ENCODE measurements around the gene PRKG1.

PRKG1 gene

GRCh38 chr10:51524041-51524440, 449.8 kb downstream of the PRKG1 start:
- Histone ChIP-seq H3K4me1 (ENCODE audit: insufficient read depth, low read length) (peaks cover 23% of the 10 kb centered on the region; the same call in 1 of the 2 replicates), H3K9me3 (ENCODE audit: insufficient read depth, low read depth, low read length) (no peaks in the 10 kb centered on the region), H3K9ac (ENCODE audit: low read depth, low read length) (no peak overlapping the region), H3K27me3 (ENCODE audit: insufficient read depth, low read length) (no peaks in the 10 kb centered on the region), H3K4me3 (ENCODE audit: low read length) (no peak overlapping the region), H3K27ac (ENCODE audit: low read depth, low read length) (no peak overlapping the region), H3K36me3 (ENCODE audit: insufficient read depth, low read length) (no peaks in the 10 kb centered on the region)
- WGBS, result 87% methylated on average over 1 of the region's 1 CpG

GRCh38 chr10:51527522-51528219, 453.4 kb downstream of the PRKG1 start:
- Histone ChIP-seq H3K9me3 (ENCODE audit: insufficient read depth, low read depth, low read length) (no peaks in the 10 kb centered on the region), H3K27ac (ENCODE audit: low read depth, low read length) (no peak overlapping the region; the same call in 1 of the 2 replicates), H3K27me3 (ENCODE audit: insufficient read depth, low read length) (no peaks in the 10 kb centered on the region), H3K9ac (ENCODE audit: low read depth, low read length) (no peak overlapping the region), H3K36me3 (ENCODE audit: insufficient read depth, low read length) (no peaks in the 10 kb centered on the region), H3K4me3 (ENCODE audit: low read length) (no peak overlapping the region), H3K4me1 (ENCODE audit: insufficient read depth, low read length) (peaks cover 26% of the 10 kb centered on the region; the same call in 1 of the 2 replicates)
- 87% methylated on average over 10 of the region's 11 CpGs for WGBS

GRCh38 chr10:51528527-51528926, 454.2 kb downstream of the PRKG1 start:
- H3K4me1 ChIP-seq (ENCODE audit: insufficient read depth, low read length), result peaks cover 26% of the 10 kb centered on the region; the same call in 1 of the 2 replicates
- WGBS, result 61% methylated on average over 2 of the region's 2 CpGs
- no peak overlapping the region for H3K27ac ChIP-seq (ENCODE audit: low read depth, low read length)
- no peaks in the 10 kb centered on the region for H3K36me3 ChIP-seq (ENCODE audit: insufficient read depth, low read length)
- H3K9ac ChIP-seq (ENCODE audit: low read depth, low read length), result no peak overlapping the region
- H3K27me3 ChIP-seq (ENCODE audit: insufficient read depth, low read length), result no peaks in the 10 kb centered on the region
- H3K9me3 ChIP-seq (ENCODE audit: insufficient read depth, low read depth, low read length), result no peaks in the 10 kb centered on the region
- no peak overlapping the region for H3K4me3 ChIP-seq (ENCODE audit: low read length)

- H3K27ac ChIP-seq (ENCODE audit: low read depth, low read length), result no peak overlapping the region
- no peaks in the 10 kb centered on the region for H3K27me3 ChIP-seq (ENCODE audit: insufficient read depth, low read length)
- no peak overlapping the region for H3K4me3 ChIP-seq (ENCODE audit: low read length)
- H3K9ac ChIP-seq (ENCODE audit: low read depth, low read length), result no peak overlapping the region
- no peaks in the 10 kb centered on the region for H3K9me3 ChIP-seq (ENCODE audit: insufficient read depth, low read depth, low read length)
- H3K4me1 ChIP-seq (ENCODE audit: insufficient read depth, low read length), result peaks cover 26% of the 10 kb centered on the region; the same call in 1 of the 2 replicates
- WGBS, result 97% methylated on average over 3 of the region's 4 CpGs
- H3K36me3 ChIP-seq (ENCODE audit: insufficient read depth, low read length), result no peaks in the 10 kb centered on the region
These were observed 456.3 kb downstream of the PRKG1 start for GRCh38 chr10:51530541-51530940.

GRCh38 chr10:51532044-51532443, 457.8 kb downstream of the PRKG1 start:
- no peaks in the 10 kb centered on the region for H3K27me3 ChIP-seq (ENCODE audit: insufficient read depth, low read length)
- H3K36me3 ChIP-seq (ENCODE audit: insufficient read depth, low read length), result no peaks in the 10 kb centered on the region
- no peaks in the 10 kb centered on the region for H3K9me3 ChIP-seq (ENCODE audit: insufficient read depth, low read depth, low read length)
- 96% methylated on average over 2 of the region's 4 CpGs for WGBS
- peaks cover 21% of the 10 kb centered on the region; the same call in 1 of the 2 replicates for H3K4me1 ChIP-seq (ENCODE audit: insufficient read depth, low read length)
- H3K4me3 ChIP-seq (ENCODE audit: low read length), result no peak overlapping the region
- no peak overlapping the region for H3K27ac ChIP-seq (ENCODE audit: low read depth, low read length)
- no peak overlapping the region for H3K9ac ChIP-seq (ENCODE audit: low read depth, low read length)

- Histone ChIP-seq H3K9ac (ENCODE audit: low read depth, low read length) (no peak overlapping the region), H3K36me3 (ENCODE audit: insufficient read depth, low read length) (no peaks in the 10 kb centered on the region), H3K27ac (ENCODE audit: low read depth, low read length) (no peak overlapping the region), H3K4me1 (ENCODE audit: insufficient read depth, low read length) (no peaks in the 10 kb centered on the region), H3K4me3 (ENCODE audit: low read length) (no peak overlapping the region), H3K9me3 (ENCODE audit: insufficient read depth, low read depth, low read length) (no peaks in the 10 kb centered on the region), H3K27me3 (ENCODE audit: insufficient read depth, low read length) (no peaks in the 10 kb centered on the region)
- 90% methylated on average over 5 of the region's 5 CpGs for WGBS
These were observed 468.6 kb downstream of the PRKG1 start for GRCh38 chr10:51542853-51543252.

GRCh38 chr10:51544933-51545332, 470.6 kb downstream of the PRKG1 start:
- H3K36me3 ChIP-seq (ENCODE audit: insufficient read depth, low read length), result no peaks in the 10 kb centered on the region
- no peaks in the 10 kb centered on the region for H3K4me1 ChIP-seq (ENCODE audit: insufficient read depth, low read length)
- WGBS, result 84% methylated on average over 1 of the region's 1 CpG
- H3K9ac ChIP-seq (ENCODE audit: low read depth, low read length), result no peak overlapping the region
- H3K27me3 ChIP-seq (ENCODE audit: insufficient read depth, low read length), result no peaks in the 10 kb centered on the region
- H3K9me3 ChIP-seq (ENCODE audit: insufficient read depth, low read depth, low read length), result no peaks in the 10 kb centered on the region
- H3K27ac ChIP-seq (ENCODE audit: low read depth, low read length), result no peak overlapping the region
- no peak overlapping the region for H3K4me3 ChIP-seq (ENCODE audit: low read length)

- Histone ChIP-seq H3K27ac (ENCODE audit: low read depth, low read length) (no peak overlapping the region), H3K36me3 (ENCODE audit: insufficient read depth, low read length) (no peaks in the 10 kb centered on the region), H3K4me3 (ENCODE audit: low read length) (no peak overlapping the region), H3K9me3 (ENCODE audit: insufficient read depth, low read depth, low read length) (no peaks in the 10 kb centered on the region), H3K4me1 (ENCODE audit: insufficient read depth, low read length) (no peaks in the 10 kb centered on the region), H3K27me3 (ENCODE audit: insufficient read depth, low read length) (no peaks in the 10 kb centered on the region), H3K9ac (ENCODE audit: low read depth, low read length) (no peak overlapping the region)
- 68% methylated on average over 2 of the region's 2 CpGs for whole genome bisulfite sequencing
These were observed 473.7 kb downstream of the PRKG1 start for GRCh38 chr10:51547941-51548340.

GRCh38 chr10:51552879-51553278, 478.6 kb downstream of the PRKG1 start:
- Histone ChIP-seq H3K27ac (ENCODE audit: low read depth, low read length) (no peak overlapping the region), H3K27me3 (ENCODE audit: insufficient read depth, low read length) (no peaks in the 10 kb centered on the region), H3K9me3 (ENCODE audit: insufficient read depth, low read depth, low read length) (no peaks in the 10 kb centered on the region), H3K9ac (ENCODE audit: low read depth, low read length) (no peak overlapping the region), H3K4me1 (ENCODE audit: insufficient read depth, low read length) (no peaks in the 10 kb centered on the region), H3K4me3 (ENCODE audit: low read length) (no peak overlapping the region), H3K36me3 (ENCODE audit: insufficient read depth, low read length) (no peaks in the 10 kb centered on the region)

GRCh38 chr10:51564896-51565510, 490.7 kb downstream of the PRKG1 start:
- H3K4me1 ChIP-seq (ENCODE audit: insufficient read depth, low read length), result peaks cover 28% of the 10 kb centered on the region
- H3K27me3 ChIP-seq (ENCODE audit: insufficient read depth, low read length), result no peaks in the 10 kb centered on the region
- H3K4me3 ChIP-seq (ENCODE audit: low read length), result no peak overlapping the region
- WGBS, result 79% methylated on average over 2 of the region's 2 CpGs
- peak overlapping the region; percentile 27 for H3K27ac ChIP-seq (ENCODE audit: low read depth, low read length)
- H3K9ac ChIP-seq (ENCODE audit: low read depth, low read length), result no peak overlapping the region
- no peaks in the 10 kb centered on the region for H3K36me3 ChIP-seq (ENCODE audit: insufficient read depth, low read length)
- H3K9me3 ChIP-seq (ENCODE audit: insufficient read depth, low read depth, low read length), result no peaks in the 10 kb centered on the region

- Histone ChIP-seq H3K9me3 (ENCODE audit: insufficient read depth, low read depth, low read length) (no peaks in the 10 kb centered on the region), H3K4me3 (ENCODE audit: low read length) (no peak overlapping the region), H3K4me1 (ENCODE audit: insufficient read depth, low read length) (peaks cover 28% of the 10 kb centered on the region), H3K27me3 (ENCODE audit: insufficient read depth, low read length) (no peaks in the 10 kb centered on the region), H3K9ac (ENCODE audit: low read depth, low read length) (no peak overlapping the region), H3K36me3 (ENCODE audit: insufficient read depth, low read length) (no peaks in the 10 kb centered on the region), H3K27ac (ENCODE audit: low read depth, low read length) (no peak overlapping the region)
- WGBS, result 95% methylated on average over 3 of the region's 3 CpGs
These were observed 493.0 kb downstream of the PRKG1 start for GRCh38 chr10:51567271-51567670.

Data from HUES64 (cell line).